GM15510 (cell line): Measurements from ENCODE around the gene CDK5.

Experiments used
- POLR2A ChIP-seq: IDR thresholded peaks from 3 replicates; pipeline ENCODE4 v1.6.1; 2011; ENCODE audit warnings: borderline replicate concordance; ENCODE audit not compliant: insufficient read length; ENCODE audit errors: extremely low read depth

Gene CDK5

GRCh38 chr7:151020231-151020630 lies 37.5 kb downstream of the CDK5 start:
- TF ChIP-seq POLR2A, result no peak

- no peak for TF ChIP-seq POLR2A
Measured at GRCh38 chr7:151019130-151019447, 38.6 kb downstream of the CDK5 start.

GRCh38 chr7:151018421-151019129 lies 39.1 kb downstream of the CDK5 start:
- no peak for TF ChIP-seq POLR2A

GRCh38 chr7:151017953-151018420 lies 39.7 kb downstream of the CDK5 start:
- TF ChIP-seq POLR2A, result no peak

- TF ChIP-seq POLR2A, result no peak
Measured at GRCh38 chr7:151017370-151017952, 40.2 kb downstream of the CDK5 start.

- TF ChIP-seq POLR2A, result no peak
Measured at GRCh38 chr7:151016942-151017341, 40.8 kb downstream of the CDK5 start.

- no peak for TF ChIP-seq POLR2A
Measured at GRCh38 chr7:151016505-151016904, 41.2 kb downstream of the CDK5 start.

- no peak for TF ChIP-seq POLR2A
Measured at GRCh38 chr7:151015967-151016366, 41.7 kb downstream of the CDK5 start.

GRCh38 chr7:151014950-151015349 lies 42.7 kb downstream of the CDK5 start:
- no peak for TF ChIP-seq POLR2A

- TF ChIP-seq POLR2A, result no peak
Measured at GRCh38 chr7:151013733-151014497, 43.8 kb downstream of the CDK5 start.

- no peak for TF ChIP-seq POLR2A
Measured at GRCh38 chr7:151013356-151013732, 44.4 kb downstream of the CDK5 start.

GRCh38 chr7:151012911-151013347 lies 44.8 kb downstream of the CDK5 start:
- no peak for TF ChIP-seq POLR2A

GRCh38 chr7:151012031-151012692 lies 45.5 kb downstream of the CDK5 start:
- no peak for TF ChIP-seq POLR2A

- no peak for TF ChIP-seq POLR2A
Measured at GRCh38 chr7:151011097-151011409, 46.6 kb downstream of the CDK5 start.
